NT2/D1 (cell line): ENCODE results near the gene AHI1.

Experiments used
- YY1 ChIP-seq: IDR thresholded peaks from 2 replicates; pipeline ENCODE4 v1.6.1; 2011; ENCODE audit not compliant: insufficient read length, insufficient read depth
- ZNF274 ChIP-seq: IDR thresholded peaks from 2 replicates; pipeline ENCODE4 v1.6.1; 2011; ENCODE audit warnings: mild to moderate bottlenecking, low read depth, low read length

DNA sequence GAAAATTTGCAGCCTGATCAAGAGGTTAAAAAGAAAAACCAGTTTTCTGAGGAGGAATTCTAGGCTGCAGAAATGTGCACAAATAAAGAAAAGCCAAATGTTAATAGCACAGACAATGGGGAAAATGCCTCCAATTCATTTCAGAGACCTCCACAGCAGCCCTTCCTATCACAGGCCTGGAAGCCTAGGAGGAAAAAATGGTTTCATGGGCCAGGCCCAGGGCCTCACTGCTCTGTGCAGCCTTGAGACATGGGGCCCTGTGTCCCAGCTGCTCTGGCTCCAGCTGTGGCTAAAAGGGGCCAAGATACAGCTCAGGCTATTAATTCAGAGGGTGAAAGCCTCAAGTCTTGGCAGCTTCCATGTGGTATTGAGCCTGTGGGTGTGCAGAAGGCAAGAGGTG is 18.9 kb downstream of the AHI1 start:
- TF ChIP-seq YY1: no peak
- no peak for TF ChIP-seq ZNF274
